HG02678 (cell line): ENCODE results near the gene TMEM72.
A peak's percentile ranks its signal among the peaks of the same experiment; 100 is the strongest.

ENCODE experiments used
- ATAC-seq: cut with Tn5 transposase; IDR thresholded peaks from one replicate; pipeline ENCODE4 v1.9.1; 2021; ENCODE audit warnings: mild to moderate bottlenecking, moderate library complexity; ENCODE audit not compliant: unreplicated experiment

Gene TMEM72

DNA sequence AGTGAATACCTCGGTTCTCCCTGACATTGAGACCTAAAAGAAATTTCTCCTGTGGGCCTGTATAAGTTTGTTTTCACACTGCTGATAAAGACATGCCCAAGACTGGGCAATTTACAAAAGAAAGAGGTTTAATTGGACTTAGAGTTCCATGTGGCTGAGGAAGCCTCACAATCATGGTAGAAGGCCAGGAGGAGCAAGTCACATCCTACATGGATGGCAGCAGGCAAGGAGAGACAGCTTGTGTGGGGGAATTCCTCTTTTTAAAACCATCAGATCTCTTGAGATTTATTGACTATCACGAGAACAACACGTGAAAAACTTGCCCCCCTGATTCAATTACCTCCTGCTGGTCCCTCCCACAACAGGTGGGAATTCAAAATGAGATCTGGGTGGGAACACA, 6.7 kb downstream of the TMEM72 start:
- no peak for ATAC-seq

DNA sequence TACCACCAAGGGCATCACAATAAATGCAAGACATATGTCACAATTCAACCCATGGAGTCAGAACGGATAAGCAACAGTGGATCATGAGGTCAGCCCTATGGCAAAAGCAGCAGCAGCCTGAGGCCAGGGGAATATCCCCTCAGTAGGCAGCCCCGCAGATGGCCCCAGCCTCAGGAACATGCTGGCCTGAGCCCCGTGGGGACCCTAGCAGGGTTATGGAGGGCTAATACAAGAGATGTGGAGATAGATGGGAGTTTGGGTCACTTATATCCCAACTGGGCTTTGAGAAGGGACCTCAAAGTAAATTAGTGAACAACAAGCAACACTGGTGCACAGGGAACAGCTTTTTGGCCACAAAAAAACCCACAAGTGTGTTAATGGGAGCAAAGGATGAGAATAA, 9.1 kb downstream of the TMEM72 start:
- no peak for ATAC-seq

DNA sequence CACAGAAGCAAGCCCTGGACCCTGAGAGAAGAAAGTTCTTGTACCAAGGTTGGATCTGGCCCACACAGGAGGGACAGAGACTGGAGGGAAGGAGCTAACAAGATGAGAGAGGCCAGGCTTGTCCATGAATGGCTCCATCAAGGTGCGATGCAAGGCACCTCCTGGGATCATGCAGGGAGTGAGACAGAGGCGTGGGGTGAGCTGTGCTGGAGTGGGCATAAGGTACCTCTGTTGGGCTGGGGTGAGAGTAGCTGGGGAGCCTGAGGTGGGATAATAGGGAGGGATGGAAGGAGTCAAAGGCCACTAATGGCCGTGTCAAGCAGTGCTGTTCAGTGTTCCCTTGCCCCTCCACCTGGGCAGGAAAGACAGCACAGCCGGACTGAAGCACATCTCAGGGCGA, 9.9 kb downstream of the TMEM72 start:
- no peak for ATAC-seq

DNA sequence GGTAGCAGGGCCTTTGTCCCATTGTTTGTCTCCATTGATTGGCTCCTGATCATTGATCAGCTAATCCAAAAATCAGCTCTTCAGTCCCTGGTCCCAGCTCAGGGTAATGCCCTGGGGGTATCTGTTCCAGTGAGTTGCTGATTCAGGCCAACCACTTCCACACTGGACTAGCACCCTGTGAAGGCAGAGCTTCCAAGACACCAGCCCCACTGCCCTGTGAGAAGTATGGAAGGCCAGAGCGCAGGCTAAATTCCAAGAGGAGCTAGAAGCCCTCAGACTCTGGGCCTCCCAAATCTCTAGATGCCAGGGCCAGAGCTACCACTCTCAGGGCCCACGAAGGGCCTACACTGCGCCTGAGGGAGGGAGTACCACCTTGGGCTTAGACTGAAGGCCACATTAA, 10.4 kb downstream of the TMEM72 start:
- no peak for ATAC-seq

DNA sequence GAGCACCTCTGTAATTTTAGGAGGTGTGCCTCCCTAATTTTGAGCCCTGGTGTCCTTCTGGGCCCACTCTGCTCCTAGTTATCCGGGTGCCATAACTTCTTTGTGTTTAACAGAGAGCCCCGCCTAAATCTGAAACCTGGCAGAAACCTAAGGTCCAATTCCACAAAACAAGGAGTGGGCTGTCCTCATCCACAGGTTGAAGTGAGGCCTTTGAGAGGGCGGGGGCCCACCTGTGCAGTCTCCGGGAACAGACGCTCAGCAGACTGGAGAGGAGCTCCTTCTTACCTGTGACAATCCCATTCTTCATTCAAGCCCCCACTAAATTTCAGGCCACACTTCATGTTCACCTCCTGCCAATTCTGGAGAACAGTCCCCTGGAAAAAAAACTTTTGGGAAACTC, 10.9 kb downstream of the TMEM72 start:
- no peak for ATAC-seq

DNA sequence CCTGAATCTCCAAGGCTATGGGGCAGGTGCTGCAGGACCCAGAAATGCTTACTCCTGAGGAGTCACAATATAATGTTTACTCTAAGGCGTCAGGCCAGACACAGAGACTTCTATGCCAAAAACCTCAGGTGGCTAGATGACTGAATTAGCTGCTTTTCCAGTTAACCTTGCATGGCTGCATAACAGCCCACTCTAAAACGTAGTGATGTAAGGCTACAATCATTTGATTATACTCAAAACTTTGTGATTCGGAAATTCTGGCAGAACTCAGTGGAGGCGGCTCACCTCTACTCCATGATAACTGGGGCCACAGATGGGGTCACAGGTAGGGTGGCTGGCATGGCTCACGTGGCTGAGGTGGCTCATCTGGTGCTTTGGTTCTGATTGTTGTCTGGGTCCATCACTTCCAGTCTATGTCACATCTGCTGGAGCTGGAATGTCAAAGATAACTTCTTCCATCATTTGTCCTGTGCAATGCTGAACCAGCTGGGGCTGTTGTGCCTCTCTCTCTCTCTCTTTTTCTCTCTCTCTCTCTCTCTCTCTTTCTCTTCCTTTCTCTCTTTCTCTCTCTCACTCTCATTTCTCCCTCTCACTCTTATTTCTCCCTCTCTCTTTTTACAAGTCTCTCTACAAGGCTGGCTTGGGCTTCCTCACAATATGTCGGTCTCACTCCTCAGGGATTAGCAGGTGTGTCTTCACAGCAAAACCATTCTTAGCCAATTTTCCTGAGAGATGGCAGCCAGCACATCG, 11.8 kb downstream of the TMEM72 start:
- ATAC-seq = no peak

DNA sequence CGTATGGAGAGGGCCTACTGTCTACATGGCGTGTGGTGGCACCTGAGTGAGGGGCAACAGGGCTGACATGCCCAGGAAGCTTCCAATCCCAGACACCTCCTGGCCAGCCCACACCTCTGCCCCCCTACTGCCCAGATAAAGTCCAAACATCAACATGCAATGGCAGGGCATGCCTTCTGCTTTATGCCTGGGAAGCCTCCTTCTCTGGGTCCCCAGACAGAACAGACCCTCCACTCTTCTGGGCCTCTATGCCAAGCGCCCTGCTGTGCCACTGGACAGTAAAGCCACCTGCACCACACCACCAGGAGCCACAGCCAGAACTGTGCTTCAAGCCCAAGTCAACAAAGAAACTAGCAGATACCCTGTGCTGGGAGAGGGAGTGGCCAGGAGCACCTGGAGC, 12.5 kb downstream of the TMEM72 start:
- ATAC-seq = no peak

DNA sequence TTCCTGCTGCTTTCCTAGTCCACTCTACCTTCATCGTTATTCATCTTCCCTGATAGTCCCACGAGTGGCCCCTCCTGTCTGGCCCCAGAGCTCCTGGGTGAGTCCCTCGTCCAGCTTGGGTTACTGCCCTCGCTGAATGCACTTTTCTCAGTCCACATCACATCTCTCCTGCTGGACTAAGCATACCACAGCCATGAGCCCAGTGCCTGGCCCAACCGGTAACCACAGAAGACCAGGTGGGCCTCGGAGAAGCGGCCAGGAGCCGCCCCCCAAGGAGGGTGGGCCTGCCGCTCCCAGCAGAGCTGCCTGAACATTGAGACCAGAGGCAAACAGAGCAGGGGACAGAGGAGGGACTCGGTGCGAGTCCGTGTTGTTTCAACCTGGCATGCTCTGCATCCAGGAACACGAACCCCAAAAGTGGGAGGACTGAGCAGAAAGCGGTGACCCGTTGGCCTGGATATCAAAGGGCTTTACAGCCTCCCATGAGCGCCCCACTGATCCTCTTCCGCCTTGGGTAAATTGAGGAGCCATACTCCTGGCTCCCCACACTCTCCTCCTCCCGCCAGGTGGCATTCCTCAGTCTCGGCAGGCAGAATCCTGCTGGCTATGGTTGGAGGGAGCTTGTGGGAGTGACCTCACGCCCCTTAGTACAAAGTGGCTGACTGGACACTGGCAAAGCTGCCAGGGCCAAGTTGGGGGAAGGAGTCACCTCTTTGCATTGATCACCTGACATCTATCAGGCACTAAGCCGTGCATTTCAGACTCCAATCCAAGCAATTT, 13.3 kb downstream of the TMEM72 start:
- no peak for ATAC-seq

DNA sequence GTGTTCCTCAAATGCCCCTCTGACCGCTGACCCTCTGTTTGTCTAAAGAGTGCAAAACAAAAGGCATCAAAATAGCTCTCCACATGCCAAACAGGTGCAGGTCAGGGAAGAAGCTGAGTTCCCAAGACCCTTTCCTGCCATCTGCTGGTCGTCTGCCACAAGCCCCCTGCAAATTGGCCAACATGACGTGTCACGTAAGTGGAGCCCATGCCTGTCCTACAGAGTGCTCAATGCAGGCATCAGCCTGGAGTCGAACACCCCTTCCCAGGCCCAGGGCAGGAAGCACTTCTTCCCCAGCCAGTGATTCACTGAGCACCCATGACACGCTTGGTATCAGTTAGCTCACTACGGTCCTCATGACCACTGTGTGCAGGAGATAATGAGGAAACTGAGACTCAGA, 14.1 kb downstream of the TMEM72 start:
- no peak for ATAC-seq

DNA sequence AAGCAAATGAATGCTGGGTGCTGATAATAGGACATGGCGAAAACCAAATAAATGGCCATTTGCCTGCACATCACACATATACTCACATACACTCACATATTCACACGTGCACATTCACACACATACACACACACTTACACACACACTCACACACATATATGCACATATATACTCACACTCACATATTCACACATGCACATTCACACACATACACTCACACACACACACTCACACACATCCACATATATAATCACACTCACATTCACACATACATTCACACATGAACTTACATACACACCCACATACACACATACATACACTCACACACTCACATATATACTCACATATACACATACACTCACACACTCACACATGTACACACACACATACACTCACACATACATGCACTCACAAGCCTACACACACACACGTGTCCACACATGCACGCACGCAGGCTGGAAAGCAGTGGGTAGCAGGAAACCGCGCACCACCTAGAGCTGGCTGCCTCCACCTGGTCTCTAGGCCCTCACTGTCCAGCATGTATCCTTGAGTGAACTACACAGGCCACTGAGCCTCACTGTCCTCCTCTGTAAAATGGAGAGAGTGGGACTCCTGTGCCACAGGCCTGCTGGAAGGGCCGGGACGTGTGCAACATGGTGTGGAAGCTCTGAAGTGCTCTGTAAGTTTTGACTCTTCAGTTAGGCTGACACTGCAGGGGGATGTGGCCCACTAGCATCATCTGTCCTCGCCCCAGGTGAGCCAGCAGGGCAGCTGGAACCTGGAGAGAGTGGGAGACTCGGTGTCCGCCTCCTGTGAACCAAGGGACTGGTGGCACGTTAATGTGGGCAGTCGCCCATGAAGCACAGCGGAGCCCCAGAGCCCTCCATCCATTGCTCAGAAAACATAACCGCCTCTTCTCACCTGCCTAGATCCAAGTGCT, 14.9 kb downstream of the TMEM72 start:
- no peak for ATAC-seq

DNA sequence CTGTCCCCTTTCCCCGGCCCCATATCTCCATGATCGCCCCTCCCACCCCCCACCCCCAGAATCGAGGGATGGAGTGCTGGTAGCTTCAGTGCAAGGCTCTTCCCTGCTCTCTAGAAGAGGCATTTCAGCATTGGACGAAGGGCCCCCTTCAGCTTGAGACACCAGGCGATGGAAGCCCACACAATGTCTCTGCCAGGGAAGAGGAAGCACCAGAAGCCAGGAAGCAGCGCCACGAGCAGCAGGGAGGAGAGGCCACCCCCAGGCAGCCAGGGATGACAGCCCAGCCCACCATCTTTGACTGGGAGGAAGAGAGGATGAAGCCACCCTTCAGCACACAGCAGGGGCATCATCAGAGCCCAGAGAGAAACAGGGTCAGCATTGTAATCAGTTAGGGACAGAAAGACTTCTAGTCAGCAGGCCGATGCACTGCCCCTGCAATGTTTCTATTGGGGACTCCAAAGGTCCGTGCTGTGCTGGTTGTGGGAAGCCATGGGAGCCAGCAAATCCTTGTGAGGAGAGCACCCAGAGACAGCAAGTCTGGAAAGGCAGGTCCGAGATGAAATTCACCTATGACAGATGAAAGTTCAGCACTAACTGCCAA, 15.7 kb downstream of the TMEM72 start:
- ATAC-seq = no peak

DNA sequence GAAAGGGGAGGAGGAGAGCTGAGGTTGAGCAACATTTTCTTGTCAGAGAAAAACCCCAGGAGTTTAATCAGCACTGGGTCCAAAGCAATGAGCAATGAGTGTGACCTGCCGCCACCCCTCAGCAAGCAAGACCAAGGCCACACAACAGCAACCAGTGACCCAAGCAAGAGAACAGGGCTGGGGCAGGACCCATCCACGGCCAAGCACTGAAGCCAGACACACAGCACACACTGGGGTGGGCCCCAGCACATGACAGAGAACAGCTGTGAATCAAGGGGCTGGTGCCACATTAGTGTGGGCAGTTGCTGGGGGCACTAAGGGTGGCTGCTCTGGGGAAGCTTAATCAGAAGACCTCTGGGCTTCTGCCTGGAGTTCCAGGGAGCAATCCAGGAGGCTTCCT, 16.2 kb downstream of the TMEM72 start:
- ATAC-seq = no peak

DNA sequence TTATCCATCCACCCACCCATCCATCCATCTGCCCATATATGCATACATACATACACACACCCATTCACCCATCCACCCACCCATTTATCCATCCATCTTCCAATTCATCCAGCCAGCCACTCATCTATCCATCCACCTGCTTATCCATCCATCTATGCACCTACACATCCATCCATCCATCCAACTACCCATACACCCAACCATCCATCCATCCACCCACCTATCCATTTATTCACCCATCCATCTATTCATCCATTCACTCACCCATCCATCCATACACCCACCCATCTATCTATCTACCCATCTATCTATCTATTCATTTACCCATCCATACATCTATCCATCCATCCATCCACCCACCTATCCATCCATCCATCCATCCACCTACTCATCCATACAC, 17.3 kb downstream of the TMEM72 start:
- ATAC-seq = no peak

DNA sequence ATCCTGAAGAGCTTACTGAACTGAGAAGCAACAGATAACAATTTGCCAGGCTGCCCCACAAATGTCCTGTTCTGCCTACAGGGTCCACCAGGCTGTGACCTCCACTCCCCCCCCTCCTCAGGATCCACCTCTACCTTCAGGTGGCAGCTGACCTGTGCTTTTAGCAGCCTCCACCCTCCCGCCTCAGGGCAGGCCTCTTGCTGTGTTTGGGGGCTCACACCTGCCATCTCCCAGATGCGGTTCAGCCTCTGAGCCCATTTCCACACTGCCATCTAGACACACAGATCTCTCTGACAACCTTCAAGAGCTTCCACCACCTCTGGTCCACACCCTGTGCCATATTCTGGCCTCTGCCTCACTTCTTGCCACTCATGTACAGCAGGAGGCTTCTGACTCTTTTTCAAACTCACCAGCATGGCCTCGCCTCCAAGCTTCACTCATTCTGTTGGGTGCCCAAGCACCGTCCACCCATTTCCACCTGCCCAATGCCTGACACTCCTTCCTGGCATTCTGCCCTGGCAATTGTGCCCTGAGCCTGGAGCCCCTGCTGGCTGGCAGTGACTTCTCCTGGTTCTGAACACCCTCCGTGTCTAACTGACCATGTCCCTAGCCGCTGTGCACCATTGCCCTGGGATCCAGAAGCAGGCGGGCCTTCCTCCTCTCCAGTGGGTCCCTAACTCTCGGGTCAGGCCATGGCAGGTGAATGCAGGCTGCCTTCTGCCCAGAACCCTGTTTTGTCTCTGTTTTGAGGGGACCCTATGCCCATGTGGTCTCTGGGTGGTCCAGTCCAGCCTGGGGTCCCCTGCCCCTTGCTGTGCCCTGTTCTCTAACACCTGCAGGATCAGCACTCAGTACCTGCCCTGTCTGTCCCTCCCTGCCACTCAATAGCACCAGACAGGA, 18.5 kb downstream of the TMEM72 start:
- ATAC-seq = no peak

DNA sequence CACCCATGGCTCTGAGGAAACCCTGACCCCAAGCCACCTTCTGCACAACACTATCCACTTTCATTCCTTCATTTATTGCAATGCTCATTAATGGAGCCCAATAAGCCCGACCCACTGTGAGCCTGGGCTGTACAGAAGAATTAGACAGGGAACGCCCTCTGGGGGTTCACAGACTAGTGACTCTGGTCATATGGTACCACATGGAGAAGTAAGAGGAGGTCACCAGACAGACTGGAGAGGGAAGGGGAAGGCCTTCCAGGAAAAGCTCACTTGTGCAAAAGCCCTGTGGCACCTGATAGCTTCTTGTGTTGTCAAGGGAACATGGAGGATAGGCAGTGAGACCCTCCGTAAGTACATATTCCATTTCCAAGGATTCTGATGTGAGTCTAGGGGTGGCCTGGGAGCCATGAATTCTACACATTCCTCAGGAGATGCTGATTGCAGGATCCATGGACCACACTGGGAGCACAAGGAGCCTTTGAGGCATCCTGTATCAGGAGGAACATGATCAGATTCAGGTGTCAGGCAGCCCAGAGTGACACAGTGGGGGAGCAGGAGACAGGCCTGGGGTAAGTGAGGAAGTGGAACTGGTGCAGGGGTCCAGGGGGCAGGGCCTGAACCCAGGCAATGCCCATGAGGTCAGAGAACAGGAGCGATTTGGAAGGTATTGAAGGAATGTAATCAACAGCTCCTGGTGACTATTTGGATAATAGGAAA, 19.9 kb downstream of the TMEM72 start:
- no peak for ATAC-seq

DNA sequence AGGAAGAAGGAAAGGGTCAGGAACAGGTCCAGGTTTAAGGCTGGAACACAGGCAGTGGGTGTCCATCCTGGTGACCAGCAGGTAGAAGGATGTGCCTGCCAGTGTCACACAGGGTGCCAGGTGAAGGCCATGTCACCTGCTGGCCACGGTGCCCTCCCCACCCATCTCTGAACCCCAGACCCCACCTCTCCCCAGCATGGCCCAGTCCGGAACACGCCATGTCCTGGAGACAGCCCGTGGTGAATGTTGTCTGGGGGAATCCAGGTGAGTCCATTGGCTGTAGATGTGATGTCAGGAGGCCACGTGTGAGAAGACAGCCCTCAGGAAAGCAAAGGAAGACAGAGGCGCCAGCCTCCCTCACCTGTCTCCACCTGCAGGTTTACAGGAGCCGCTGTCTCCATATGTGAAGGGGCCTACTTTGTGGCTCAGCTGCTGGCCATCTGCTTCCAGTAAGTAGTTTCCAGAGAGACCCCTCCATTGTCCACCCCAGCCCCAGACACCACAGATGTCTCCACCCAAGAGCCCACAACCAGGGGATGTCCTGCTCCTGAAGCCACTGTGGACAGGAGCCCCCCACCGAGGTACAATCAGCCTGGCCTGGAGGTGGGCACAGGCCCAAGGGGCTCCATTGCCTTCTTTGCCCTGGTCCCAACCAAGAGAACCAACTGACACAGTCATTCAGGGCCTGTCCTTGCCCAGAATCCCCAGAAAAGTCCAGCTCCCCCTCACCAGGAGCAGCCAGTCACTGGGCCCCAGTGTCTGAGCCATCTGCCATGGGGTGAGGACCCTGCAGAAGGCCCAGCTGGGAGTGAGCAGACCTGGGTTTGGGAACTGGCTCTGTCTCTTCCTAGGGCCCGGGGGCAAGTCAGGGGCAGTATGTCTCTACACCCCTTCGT, 20.7 kb downstream of the TMEM72 start:
- no peak for ATAC-seq

DNA sequence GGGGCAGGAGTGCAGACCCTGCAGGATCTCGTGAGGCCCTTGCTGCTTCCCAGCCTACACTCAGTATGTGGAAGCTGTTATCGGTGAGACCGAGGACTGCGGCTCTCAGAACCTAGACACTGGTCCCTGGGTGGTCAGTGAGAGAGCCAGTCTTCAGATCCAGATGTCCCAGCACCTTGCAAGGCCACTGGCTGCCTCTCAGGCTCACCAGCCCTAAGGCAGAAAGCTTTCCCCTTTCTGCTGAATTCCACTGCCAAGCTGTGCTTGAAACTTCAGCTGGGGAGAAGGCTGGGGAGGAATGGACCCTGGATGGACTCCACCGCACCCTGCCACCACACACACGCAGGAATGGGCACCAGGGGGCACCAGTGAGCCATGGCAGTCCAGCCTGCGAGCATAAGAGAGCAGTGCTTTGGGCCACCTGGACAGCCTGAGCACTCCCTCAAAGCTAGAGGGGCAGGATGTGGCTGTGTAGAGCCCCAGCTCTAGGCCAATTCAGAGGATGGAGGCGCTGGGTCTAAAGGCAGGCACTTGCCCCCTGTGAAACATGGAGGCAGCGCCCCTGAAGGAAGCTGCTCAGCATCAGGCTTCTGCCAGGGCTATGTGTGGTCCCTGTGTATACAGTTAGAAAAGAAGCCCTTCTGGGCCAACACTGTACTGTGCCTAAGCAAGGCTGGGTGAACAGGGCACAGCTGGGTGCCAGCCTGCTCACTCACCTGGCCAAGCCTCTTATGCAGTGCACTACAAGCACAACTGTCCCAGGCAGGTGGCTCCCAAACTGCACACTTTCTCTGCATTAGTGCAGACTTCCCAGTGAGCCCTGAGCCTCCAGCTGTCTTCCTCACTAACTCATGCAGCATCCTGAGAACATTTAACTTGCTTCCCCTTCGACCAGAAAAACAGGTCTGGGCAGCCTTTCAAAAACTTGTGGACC, 21.6 kb downstream of the TMEM72 start:
- ATAC-seq = peak; percentile 96
